Activated CD4-positive, alpha-beta T cell treated with anti-CD3 and anti-CD28 coated beads for 36 hours (primary cell): ENCODE measurements around the gene RPH3AL. TPM values are rescaled to one million over a fixed set of nuclear protein-coding genes. Genes with fewer than 3 reads are reported as not detected.

Experiments
- ATAC-seq: fragments of 200-7000 bp; cut with Tn5 transposase; one replicate; pipeline ENCODE4 v1.10.0; 2021; ENCODE audit warnings: mild to moderate bottlenecking, moderate library complexity
- CTCF ChIA-PET: fragments of 350-600 bp; sonication (Branson Sonifier 250); formaldehyde crosslinking; loops from one replicate; lab custom pipeline; 2021; ENCODE audit warnings: antibody characterized with exemption; lab: Charles Lee
- POLR2A ChIA-PET: fragments of 350-600 bp; sonication (Branson Sonifier 250); formaldehyde crosslinking; loops from one replicate; lab custom pipeline; 2021; ENCODE audit warnings: antibody characterized with exemption, inconsistent platforms; lab: Charles Lee
- DNase-seq: peaks from one replicate; pipeline ENCODE4 v3.0.0-alpha.2; 2020
- H3K27ac Mint-ChIP-seq: one replicate; pipeline ENCODE4 v1.8.0; 2021; ENCODE audit warnings: mixed read lengths
- H3K27me3 Mint-ChIP-seq: one replicate; pipeline ENCODE4 v1.8.0; 2021; ENCODE audit warnings: mixed read lengths
- H3K36me3 Mint-ChIP-seq: one replicate; pipeline ENCODE4 v1.8.0; 2021; ENCODE audit warnings: low read depth, mixed read lengths
- H3K4me1 Mint-ChIP-seq: one replicate; pipeline ENCODE4 v1.8.0; 2021; ENCODE audit warnings: mixed read lengths
- H3K4me3 Mint-ChIP-seq: one replicate; pipeline ENCODE4 v1.8.0; 2021; ENCODE audit warnings: mild to moderate bottlenecking, moderate library complexity, mixed read lengths
- H3K9me3 Mint-ChIP-seq: one replicate; pipeline ENCODE4 v1.8.0; 2021; ENCODE audit warnings: low read depth, mixed read lengths
- intact Hi-C, 2 experiments: fragments of 100-400 bp; cut with DNase I in 1 of 2; cut with micrococcal nuclease in 1 of 2; formaldehyde crosslinking; loops; one replicate each; pipeline versions ENCODE4 v1.14.2 to v1.15.1; 2022 to 2024; cut with DNase I, micrococcal nuclease
- total RNA-seq, 2 experiments: library from RNA; stranded (reverse); gene quantifications; one replicate each; pipeline ENCODE4 v1.2.3, GENCODE V29; 2021

Gene RPH3AL
- total RNA-seq, 2 experiments from 2014 or later = 1.4 to 2.0 TPM

DNA sequence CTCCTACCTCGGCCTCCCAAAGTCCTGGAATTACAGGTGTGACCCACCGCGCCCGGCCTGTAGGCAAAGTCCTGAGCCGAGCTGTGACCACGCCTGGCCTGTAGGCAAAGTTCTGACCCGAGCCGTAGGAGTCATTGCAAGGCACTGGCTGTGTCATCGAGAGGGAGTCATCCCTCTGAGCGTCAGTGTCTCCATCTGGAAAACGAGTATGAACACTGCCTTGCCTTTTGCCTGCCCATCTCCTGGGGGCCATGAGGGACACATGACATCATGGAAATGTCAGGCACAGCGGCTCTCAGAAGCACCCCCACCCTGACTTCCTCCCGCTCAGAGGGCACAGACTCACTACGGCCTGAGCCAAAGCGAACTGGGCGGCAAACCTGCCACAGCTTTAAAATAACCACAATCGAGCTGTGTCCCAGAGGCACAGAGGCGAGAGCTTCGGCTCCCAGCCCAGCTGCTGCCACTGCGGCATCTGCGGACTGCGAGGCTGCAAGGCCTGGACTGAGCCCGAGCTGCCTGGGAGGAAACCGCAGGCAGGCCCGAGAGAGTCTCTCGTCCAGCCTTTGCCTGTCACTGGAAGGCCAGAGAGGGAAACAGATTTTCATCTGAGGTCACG, 50.8 kb downstream of the RPH3AL start:
- Mint-ChIP-seq H3K36me3 (no peaks in the 10 kb centered on the region), H3K27ac (no peak overlapping the region), H3K27me3 (no peaks in the 10 kb centered on the region), H3K4me3 (no peak overlapping the region), H3K4me1 (no peaks in the 10 kb centered on the region), H3K9me3 (no peaks in the 10 kb centered on the region)
- intact Hi-C loops = no loop called here
- ChIA-PET CTCF (interaction anchor here (1.1 kb wide), 1 partner anchor 16 kb away, joined by 4 read pairs; no protein-coding TSS in a partner anchor), POLR2A (no interaction called here)
- no peak for DNase-seq
- no peak for ATAC-seq

DNA sequence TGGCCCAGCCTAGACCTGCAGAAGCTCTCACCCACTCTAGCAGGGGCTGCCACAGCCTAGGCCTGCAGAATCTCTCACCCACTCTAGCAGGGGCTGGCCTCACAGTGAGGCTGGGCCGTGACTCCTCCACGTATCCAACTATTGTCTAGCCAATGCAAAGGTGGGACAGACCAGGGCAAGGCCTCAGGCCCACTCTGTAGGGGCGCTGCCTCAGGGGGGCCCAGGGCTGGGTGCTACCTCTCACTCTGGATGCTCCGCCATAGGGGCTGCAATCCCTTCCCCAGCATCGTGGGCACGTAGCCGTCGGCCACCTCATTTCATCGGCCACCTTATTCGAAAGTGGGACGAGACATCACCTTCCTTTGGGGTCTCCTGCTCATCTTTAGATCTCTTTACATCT, 51.7 kb downstream of the RPH3AL start:
- CTCF ChIA-PET = no interaction called here
- no peaks in the 10 kb centered on the region for H3K4me1 Mint-ChIP-seq
- no peak overlapping the region for H3K27ac Mint-ChIP-seq
- no peaks in the 10 kb centered on the region for H3K27me3 Mint-ChIP-seq
- no peaks in the 10 kb centered on the region for H3K36me3 Mint-ChIP-seq
- POLR2A ChIA-PET = no interaction called here
- no peaks in the 10 kb centered on the region for H3K9me3 Mint-ChIP-seq
- no peak for ATAC-seq
- DNase-seq = no peak
- H3K4me3 Mint-ChIP-seq = no peak overlapping the region
- intact Hi-C loops = no loop called here

DNA sequence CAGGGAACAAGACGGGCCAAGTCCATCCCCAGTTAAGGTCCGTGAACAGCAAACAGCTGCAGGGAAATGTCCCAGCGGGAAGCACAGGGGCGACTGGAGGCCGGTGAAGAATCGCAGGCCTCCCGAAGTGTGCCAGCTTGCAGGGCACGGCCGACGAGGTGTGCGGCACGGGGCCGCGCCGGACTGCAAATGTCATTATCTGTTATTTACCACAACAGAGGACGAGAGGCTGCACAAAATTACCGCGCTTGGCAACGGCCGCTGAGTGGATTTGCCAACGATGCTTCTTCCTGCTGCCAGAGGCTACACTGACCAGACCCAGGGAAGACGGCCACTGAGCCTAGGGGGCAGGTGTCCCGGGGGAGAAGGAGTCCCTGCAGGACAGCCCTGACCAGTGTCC, 53.1 kb downstream of the RPH3AL start:
- Mint-ChIP-seq H3K36me3 (no peaks in the 10 kb centered on the region), H3K9me3 (no peaks in the 10 kb centered on the region), H3K4me3 (no peak overlapping the region), H3K27me3 (no peaks in the 10 kb centered on the region), H3K4me1 (no peaks in the 10 kb centered on the region), H3K27ac (no peak overlapping the region)
- intact Hi-C loops = no loop called here
- ChIA-PET POLR2A (no interaction called here), CTCF (no interaction called here)
- DNase-seq (no peak), ATAC-seq (no peak)

DNA sequence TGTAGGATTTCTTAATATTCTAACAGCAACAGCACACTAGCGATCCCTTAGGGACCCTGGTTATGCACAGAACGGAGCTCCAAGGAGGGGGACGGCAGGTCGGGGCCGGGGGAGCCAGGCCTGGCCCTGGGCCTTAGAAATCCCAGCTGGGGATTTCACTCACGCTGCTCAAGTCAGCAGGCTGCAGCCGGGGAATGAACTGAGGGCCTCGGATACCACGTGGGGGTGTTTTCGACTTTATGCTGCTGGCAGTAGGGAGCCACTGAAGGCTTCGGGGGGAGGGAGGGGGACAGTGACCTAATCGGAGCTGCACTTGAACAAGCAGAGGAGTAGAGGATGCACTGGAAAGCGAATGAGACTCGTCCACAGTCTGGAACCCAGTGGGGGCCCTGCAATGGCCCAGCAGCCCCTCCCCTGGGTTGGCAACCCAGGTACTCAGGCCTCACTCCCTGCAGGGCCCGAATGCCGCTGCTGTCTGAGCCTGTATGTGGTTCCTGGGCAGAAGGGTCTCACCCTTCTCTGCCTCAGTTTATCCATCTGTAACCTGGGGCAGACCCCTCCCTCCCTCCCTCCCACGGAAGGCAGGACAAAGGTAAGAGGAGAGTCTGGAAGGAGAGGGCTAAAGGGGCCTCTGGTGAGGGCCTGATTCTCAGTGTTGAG, 53.7 kb downstream of the RPH3AL start:
- ChIA-PET POLR2A (no interaction called here), CTCF (no interaction called here)
- H3K27ac Mint-ChIP-seq = no peak overlapping the region
- ATAC-seq (no peak), DNase-seq (no peak)
- no peaks in the 10 kb centered on the region for H3K9me3 Mint-ChIP-seq
- no peaks in the 10 kb centered on the region for H3K27me3 Mint-ChIP-seq
- intact Hi-C loops = no loop called here
- no peak overlapping the region for H3K4me3 Mint-ChIP-seq
- H3K4me1 Mint-ChIP-seq = no peaks in the 10 kb centered on the region
- H3K36me3 Mint-ChIP-seq = no peaks in the 10 kb centered on the region

DNA sequence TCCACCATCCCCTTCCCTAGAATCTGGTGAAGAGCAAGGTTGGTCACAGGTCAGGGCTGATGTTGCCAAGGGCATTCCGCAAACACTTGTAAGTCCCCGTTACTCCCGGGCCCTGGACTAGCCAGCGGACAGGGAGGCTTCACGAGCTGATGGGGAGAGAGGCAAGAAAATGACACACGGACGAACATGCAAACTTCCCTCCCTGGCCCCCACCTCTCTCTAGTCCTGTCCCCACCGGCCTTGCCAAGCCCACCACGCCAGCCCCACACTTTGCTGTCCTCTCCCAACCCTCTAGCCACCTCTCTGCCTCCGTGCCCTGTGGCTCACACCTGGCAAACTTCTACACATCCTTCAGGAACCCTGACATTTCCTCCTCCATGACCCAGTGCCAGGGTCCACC, 54.8 kb downstream of the RPH3AL start:
- Mint-ChIP-seq H3K9me3 (no peaks in the 10 kb centered on the region), H3K27me3 (peaks cover 4% of the 10 kb centered on the region), H3K4me1 (peaks cover 4% of the 10 kb centered on the region), H3K4me3 (no peak overlapping the region), H3K36me3 (no peaks in the 10 kb centered on the region), H3K27ac (no peak overlapping the region)
- DNase-seq (no peak), ATAC-seq (no peak)
- intact Hi-C loops = no loop called here
- POLR2A ChIA-PET = no interaction called here
- CTCF ChIA-PET = no interaction called here

DNA sequence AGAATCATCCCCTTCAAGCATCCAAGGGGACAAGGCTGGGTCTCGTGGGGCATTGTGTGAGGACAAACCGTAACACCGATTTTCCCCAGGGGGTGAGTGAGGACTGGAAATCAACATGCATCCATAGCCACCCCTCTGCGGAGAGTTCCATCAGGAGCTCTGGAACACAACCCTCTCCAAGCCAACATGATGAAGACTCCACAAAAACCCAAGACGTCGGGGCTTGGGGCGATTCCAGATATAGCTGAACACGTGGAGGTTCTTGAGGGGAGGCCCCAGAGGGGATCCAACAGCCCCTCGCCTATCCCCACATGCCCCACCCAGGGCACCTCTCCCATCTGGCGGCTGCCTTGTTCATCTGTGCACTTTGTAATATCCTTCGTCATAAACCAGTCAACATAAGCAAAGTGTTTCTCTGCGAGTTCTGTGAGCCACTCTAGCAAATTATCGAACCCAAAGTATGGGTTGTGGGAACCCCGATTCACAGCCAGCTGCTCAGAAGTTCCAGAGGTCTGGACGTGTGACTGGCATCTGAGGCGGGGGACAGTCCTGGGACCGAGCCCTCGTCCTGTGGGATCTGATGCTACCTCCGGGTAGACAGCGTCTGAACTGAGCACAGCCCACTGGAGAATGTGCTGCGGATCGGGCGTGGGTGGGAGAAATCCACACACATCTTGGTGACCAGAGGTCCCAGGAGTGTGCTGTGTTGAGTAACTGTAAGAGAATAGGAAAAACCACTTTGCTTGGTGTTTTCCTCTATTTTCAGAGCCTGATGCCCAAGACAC, 55.5 kb downstream of the RPH3AL start:
- Mint-ChIP-seq H3K27ac (no peak overlapping the region), H3K27me3 (peaks cover 4% of the 10 kb centered on the region), H3K9me3 (no peaks in the 10 kb centered on the region), H3K36me3 (no peaks in the 10 kb centered on the region), H3K4me3 (no peak overlapping the region), H3K4me1 (peaks cover 4% of the 10 kb centered on the region)
- ChIA-PET CTCF (no interaction called here), POLR2A (no interaction called here)
- intact Hi-C loops = no loop called here
- no peak for ATAC-seq
- DNase-seq = no peak

DNA sequence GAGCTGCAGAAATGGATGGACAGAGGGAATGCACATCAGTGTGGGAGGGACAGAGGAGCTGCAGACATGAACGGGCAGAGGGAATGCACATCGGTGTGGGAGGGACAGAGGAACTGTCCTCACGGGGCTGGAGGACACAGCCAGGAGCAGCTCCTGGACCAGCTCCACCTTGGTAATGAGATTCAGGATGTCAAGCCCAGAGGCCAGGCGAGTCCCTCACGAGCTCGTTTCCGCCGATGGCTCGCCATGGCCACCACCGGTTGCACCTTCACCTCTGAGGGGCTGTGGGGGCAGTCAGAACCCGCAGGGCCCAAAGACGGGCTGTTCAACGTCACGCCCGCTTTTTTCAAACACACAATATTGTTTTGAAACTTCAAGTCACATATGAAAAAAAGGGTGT, 56.2 kb downstream of the RPH3AL start:
- no peak overlapping the region for H3K4me3 Mint-ChIP-seq
- peaks cover 4% of the 10 kb centered on the region for H3K4me1 Mint-ChIP-seq
- H3K36me3 Mint-ChIP-seq = no peaks in the 10 kb centered on the region
- H3K9me3 Mint-ChIP-seq = no peaks in the 10 kb centered on the region
- H3K27ac Mint-ChIP-seq = no peak overlapping the region
- intact Hi-C loops = no loop called here
- ChIA-PET CTCF (no interaction called here), POLR2A (no interaction called here)
- DNase-seq = no peak
- ATAC-seq = no peak
- H3K27me3 Mint-ChIP-seq = peaks cover 4% of the 10 kb centered on the region

DNA sequence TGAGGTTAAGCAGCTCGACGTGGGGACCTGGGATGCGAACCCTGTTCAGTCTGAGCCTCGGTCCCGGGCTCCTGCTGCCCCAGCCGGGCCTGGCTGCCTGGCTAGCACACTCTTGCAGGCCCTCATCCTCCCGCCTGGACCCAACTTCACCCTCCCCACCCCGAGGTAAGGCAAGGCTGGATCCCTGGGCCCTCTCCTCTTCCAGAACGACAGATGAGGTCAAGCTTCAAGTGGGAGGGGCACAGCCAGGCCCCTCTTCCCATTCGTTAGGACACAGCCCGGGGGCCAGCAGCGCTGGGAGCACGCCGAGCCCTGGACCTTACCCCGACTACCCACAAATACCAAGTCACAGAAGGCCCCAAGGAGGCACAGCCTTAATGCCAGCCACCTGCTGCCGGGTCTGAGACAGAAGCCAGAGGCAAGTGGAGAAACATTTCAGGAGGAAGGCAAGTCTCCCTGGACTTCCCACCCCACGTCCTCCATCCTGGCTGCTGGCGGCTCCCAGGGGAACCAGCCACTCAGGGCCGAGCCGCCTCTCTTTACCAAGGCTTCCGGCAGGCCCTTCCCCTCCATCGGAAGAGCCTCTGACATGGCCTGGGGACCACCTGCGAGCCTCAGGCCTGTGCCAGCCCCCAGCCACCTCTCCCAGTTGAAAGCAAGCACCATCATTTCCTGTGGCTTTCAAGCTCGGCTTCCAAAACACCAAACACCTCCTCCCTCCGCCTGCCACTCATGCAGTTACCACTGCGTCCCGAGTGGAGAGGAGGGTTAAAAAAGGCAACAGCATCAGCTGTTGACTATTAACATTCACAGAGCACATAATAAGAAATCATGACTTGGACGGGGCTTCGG, 59.9 kb downstream of the RPH3AL start:
- H3K4me3 Mint-ChIP-seq = no peak overlapping the region
- intact Hi-C loops = no loop called here
- POLR2A ChIA-PET = no interaction called here
- H3K27me3 Mint-ChIP-seq = peaks cover 4% of the 10 kb centered on the region
- peaks cover 4% of the 10 kb centered on the region for H3K4me1 Mint-ChIP-seq
- no peaks in the 10 kb centered on the region for H3K9me3 Mint-ChIP-seq
- DNase-seq = no peak
- no peaks in the 10 kb centered on the region for H3K36me3 Mint-ChIP-seq
- no peak overlapping the region for H3K27ac Mint-ChIP-seq
- no peak for ATAC-seq
- CTCF ChIA-PET = no interaction called here

DNA sequence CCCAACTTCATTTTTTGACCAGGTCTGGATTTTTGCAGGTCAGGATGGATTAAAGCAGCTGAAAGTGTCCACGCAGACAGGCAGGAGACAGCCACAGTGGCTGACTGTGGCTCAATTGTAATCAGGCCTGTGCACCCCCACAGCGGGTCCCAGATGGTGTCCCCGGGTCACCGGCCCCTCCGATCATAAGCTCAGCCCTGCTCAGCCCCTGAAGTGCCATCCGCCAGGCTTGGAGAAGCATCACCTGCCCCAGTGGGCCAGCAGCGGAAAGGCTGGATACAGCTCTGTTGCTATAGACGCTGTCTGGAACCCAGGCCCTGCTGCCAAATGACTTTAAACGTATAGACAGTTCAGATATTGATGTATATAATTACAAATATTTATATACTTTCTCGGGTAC, 60.6 kb downstream of the RPH3AL start:
- DNase-seq = no peak
- peaks cover 4% of the 10 kb centered on the region for H3K4me1 Mint-ChIP-seq
- H3K36me3 Mint-ChIP-seq = no peaks in the 10 kb centered on the region
- POLR2A ChIA-PET = no interaction called here
- CTCF ChIA-PET = interaction anchor here (1.1 kb wide), 1 partner anchor 14 kb away, joined by 3 read pairs; no protein-coding TSS in a partner anchor
- ATAC-seq = no peak
- H3K9me3 Mint-ChIP-seq = no peaks in the 10 kb centered on the region
- intact Hi-C loops = no loop called here
- no peak overlapping the region for H3K4me3 Mint-ChIP-seq
- no peak overlapping the region for H3K27ac Mint-ChIP-seq
- H3K27me3 Mint-ChIP-seq = peaks cover 4% of the 10 kb centered on the region

DNA sequence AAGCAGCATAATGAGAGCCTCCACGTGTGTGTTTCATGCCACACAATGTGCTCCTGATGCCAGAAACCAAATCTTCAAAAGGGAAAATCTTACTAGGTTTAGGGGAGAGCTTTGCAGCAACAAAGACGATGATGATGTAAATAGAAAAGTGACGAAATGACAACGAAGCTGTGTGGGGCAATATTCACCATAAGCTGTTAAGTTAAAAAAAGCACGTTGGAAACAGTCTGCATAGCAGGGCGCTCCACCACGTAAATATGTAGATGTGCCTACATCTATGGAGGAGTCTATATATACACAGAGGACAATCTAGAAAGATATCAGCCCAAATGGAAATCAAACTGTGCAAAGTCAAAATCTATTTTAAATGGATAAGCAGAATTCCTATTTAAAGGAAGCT, 61.0 kb downstream of the RPH3AL start:
- Mint-ChIP-seq H3K36me3 (no peaks in the 10 kb centered on the region), H3K9me3 (no peaks in the 10 kb centered on the region), H3K27me3 (peaks cover 4% of the 10 kb centered on the region), H3K4me3 (no peak overlapping the region), H3K27ac (no peak overlapping the region), H3K4me1 (peaks cover 4% of the 10 kb centered on the region)
- intact Hi-C loops = no loop called here
- POLR2A ChIA-PET = no interaction called here
- DNase-seq (no peak), ATAC-seq (no peak)
- CTCF ChIA-PET = interaction anchor here (1.1 kb wide), 1 partner anchor 14 kb away, joined by 3 read pairs; no protein-coding TSS in a partner anchor

DNA sequence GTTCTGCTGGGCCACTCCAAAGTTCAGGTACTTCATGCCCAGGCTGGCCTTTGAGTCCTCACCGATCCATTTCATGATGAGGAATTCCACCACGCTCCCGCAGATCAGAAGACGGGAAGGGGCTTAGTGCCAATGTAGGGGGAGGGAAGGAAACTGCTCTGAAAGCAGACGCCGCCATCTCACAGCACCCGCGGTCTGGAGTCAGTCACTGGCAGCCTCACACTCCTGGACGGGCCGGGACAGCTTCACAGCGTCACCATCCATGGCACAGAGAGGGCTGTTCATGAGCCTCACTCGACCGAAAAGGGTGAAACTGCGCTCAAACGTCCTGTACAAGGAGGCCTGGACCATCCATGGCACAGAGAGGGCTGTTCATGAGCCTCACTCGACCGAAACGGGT, 62.0 kb downstream of the RPH3AL start:
- H3K4me1 Mint-ChIP-seq = peaks cover 4% of the 10 kb centered on the region
- H3K9me3 Mint-ChIP-seq = no peaks in the 10 kb centered on the region
- no peak overlapping the region for H3K27ac Mint-ChIP-seq
- no peak overlapping the region for H3K4me3 Mint-ChIP-seq
- ChIA-PET POLR2A (no interaction called here), CTCF (no interaction called here)
- peaks cover 4% of the 10 kb centered on the region for H3K27me3 Mint-ChIP-seq
- no peak for ATAC-seq
- H3K36me3 Mint-ChIP-seq = no peaks in the 10 kb centered on the region
- intact Hi-C loops = no loop called here
- no peak for DNase-seq
